Colonic mucosa (tissue), 4 donors: Measurements from ENCODE around the gene FASTKD2. TPM values are rescaled to one million over a fixed set of nuclear protein-coding genes. Genes with fewer than 3 reads are reported as not detected.

Experiments used
- DNase-seq: peaks from one replicate; pipeline ENCODE4 v3.0.0-alpha.2; 2020
- H3K27ac ChIP-seq: fragments of 200-600 bp; one replicate; pipeline ENCODE4 v1.8.0; 2021
- H3K27me3 ChIP-seq: fragments of 200-600 bp; one replicate; pipeline ENCODE4 v1.8.0; 2021
- H3K36me3 ChIP-seq: fragments of 200-600 bp; one replicate; pipeline ENCODE4 v1.8.0; 2021
- H3K4me1 ChIP-seq: fragments of 200-600 bp; one replicate; pipeline ENCODE4 v1.8.0; 2021; ENCODE audit warnings: mild to moderate bottlenecking
- H3K4me3 ChIP-seq: fragments of 200-600 bp; one replicate; pipeline ENCODE4 v1.8.0; 2021
- H3K9ac ChIP-seq, 2 donors: one replicate each; pipeline ENCODE4 v1.7.0; 2013; ENCODE audit warnings: control low read depth in 2 of 2, low read depth in 2 of 2, low read length in 2 of 2
- H3K9me3 ChIP-seq: fragments of 200-600 bp; one replicate; pipeline ENCODE4 v1.8.0; 2021
- intact Hi-C: fragments of 100-400 bp; cut with DNase I; formaldehyde crosslinking; loops from one replicate; pipeline ENCODE4 v1.14.1; 2022
- total RNA-seq, 2 donors: library from RNA; stranded (reverse); fragmentation: NEBNext Ultra II Directional in 1 of 2; extraction: Animal tissue kit (Norgen Biotek cat#: 25700) in 1 of 2; gene quantifications; one replicate each; pipeline ENCODE4 v1.2.1, GENCODE V29; 2021
- TF ChIP-seq, protein P1 (sequence below): fragments of 200-600 bp; IDR thresholded peaks from one replicate; pipeline ENCODE4 v1.8.0; 2022; ENCODE audit warnings: antibody characterized with exemption, mild to moderate bottlenecking
- donor health status: healthy.
- donor health status: DM: no; HTN: no; CAD: no.
- donor health status: DM: no; HTN: no; CAD: no.

The FASTKD2 gene
- total RNA-seq, 2 donors from 2014 or later = 18.1 to 23.8 TPM

DNA sequence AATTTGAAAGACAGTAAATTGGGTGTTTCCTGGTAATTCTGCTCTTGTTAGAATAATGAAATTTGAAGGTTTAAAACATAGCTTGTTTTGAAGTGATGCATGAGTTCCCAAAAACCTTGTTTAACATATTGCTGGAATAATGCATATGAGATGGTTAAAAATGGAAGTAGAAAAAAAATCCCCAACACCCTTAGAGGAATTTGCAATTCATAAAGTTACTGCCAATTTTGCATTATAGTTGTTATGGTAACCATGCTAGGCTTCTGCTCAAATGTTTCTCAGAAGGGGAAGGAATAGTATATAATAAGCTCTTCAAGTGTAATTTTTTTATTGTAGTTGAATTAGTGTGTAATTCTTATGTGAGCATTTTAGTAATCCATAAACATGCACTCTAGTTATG lies 49.1 kb downstream of the FASTKD2 start:
- Histone ChIP-seq H3K27me3 (no peaks in the 10 kb centered on the region), H3K4me1 (no peaks in the 10 kb centered on the region), H3K9ac (no peak overlapping the region), H3K27ac (no peak overlapping the region), H3K9me3 (no peaks in the 10 kb centered on the region), H3K36me3 (no peaks in the 10 kb centered on the region), H3K4me3 (no peak overlapping the region)
- intact Hi-C loops = no loop called here
- TF ChIP-seq, protein P1, sequence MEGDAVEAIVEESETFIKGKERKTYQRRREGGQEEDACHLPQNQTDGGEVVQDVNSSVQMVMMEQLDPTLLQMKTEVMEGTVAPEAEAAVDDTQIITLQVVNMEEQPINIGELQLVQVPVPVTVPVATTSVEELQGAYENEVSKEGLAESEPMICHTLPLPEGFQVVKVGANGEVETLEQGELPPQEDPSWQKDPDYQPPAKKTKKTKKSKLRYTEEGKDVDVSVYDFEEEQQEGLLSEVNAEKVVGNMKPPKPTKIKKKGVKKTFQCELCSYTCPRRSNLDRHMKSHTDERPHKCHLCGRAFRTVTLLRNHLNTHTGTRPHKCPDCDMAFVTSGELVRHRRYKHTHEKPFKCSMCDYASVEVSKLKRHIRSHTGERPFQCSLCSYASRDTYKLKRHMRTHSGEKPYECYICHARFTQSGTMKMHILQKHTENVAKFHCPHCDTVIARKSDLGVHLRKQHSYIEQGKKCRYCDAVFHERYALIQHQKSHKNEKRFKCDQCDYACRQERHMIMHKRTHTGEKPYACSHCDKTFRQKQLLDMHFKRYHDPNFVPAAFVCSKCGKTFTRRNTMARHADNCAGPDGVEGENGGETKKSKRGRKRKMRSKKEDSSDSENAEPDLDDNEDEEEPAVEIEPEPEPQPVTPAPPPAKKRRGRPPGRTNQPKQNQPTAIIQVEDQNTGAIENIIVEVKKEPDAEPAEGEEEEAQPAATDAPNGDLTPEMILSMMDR = no peak
- DNase-seq = no peak

DNA sequence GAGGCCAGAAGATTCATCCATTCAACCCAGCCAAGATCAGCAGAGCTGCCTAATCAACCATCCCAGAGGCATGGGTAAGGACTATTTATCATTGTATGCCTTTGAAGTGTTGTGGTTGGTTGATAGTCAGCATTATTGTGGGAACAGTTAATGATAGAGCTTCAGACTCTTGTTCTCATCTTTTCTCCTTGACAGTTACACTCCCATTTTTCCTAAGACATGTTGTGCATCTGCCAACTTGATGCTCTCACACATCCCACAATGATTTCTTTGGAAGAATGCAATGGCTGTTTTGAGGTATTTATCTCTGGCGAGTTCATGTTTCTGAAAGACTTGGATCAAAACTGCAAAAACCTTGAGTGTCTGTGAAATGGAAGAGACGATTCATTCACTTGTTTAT lies 55.4 kb downstream of the FASTKD2 start:
- Histone ChIP-seq H3K36me3 (no peaks in the 10 kb centered on the region), H3K27ac (no peak overlapping the region), H3K9me3 (no peaks in the 10 kb centered on the region), H3K27me3 (no peaks in the 10 kb centered on the region), H3K9ac (no peak overlapping the region), H3K4me3 (no peak overlapping the region), H3K4me1 (no peaks in the 10 kb centered on the region)
- TF ChIP-seq, protein P1 = no peak
- DNase-seq = no peak
- intact Hi-C loops = no loop called here

DNA sequence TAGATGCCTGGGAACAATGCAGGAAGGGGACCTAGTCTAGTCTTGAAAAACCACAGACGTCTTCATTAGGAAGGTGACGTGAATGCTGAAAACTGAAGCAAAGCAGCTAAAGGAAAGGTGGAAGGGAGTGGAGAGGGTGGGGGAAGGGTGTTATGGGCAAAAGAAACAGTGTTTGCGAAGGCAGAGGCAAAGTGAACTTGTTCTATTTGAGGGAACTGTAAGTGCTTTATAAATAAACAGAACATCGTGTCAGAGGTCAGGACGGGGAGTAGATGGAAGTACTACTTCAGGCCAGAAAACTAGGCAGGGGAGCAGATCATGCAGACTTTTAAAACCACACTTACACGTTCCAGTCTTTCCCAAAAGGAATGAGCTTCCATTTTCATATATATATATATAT lies 57.8 kb downstream of the FASTKD2 start:
- DNase-seq = no peak
- Histone ChIP-seq H3K27me3 (no peaks in the 10 kb centered on the region), H3K9ac (no peak overlapping the region), H3K9me3 (no peaks in the 10 kb centered on the region), H3K27ac (no peak overlapping the region), H3K4me3 (no peak overlapping the region), H3K4me1 (no peaks in the 10 kb centered on the region), H3K36me3 (no peaks in the 10 kb centered on the region)
- intact Hi-C loops = no loop called here
- TF ChIP-seq, protein P1 = no peak

DNA sequence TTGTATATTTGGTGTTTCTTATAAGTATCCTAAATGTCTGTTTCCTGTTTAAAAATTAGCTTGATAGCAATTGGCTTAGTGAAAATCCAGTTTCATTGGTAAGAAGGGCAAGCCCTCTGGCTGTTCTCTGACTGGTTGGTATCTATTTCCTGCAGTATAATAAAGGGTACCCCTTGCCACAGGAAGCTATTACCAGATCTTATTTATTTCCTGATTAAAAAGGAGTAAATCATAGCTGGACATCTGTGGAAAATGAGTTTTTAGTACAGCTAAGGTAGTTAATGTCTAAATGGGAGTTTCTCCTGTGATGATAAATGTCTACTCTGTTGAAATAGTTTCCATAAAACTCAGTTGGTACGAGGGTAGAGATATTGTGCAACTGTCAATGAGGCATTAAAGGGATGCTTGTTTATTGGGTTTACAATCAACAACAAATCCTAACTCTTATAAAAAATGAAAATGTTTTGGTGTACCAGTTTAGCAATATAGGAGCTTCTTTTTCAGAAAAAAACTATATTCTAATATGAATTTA lies 58.7 kb downstream of the FASTKD2 start:
- Histone ChIP-seq H3K27ac (no peak overlapping the region), H3K4me3 (no peak overlapping the region), H3K9me3 (no peaks in the 10 kb centered on the region), H3K27me3 (no peaks in the 10 kb centered on the region), H3K4me1 (no peaks in the 10 kb centered on the region), H3K36me3 (no peaks in the 10 kb centered on the region), H3K9ac (no peak overlapping the region)
- intact Hi-C loops = no loop called here
- TF ChIP-seq, protein P1 = no peak
- no peak for DNase-seq

DNA sequence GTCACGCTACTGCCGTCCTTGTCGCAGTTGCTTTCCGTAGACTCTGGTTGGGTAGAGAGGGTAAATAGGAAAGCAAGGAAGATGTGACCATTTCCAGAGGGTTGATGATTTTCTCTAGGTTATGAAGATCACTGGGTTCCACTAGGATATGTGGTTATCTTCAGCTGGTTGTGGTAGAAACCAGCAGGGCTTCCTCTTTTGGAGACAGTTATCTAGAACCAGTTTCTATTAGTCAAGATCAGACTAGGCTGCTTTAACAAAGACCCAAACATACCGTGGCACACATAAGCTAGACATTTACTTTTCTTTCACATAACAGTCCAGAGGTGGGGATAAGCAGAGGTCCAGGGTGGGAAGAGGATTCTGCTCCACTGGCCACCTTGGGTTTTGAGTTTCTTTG lies 59.6 kb downstream of the FASTKD2 start:
- Histone ChIP-seq H3K27ac (no peak overlapping the region), H3K9ac (no peak overlapping the region), H3K9me3 (no peaks in the 10 kb centered on the region), H3K4me3 (no peak overlapping the region), H3K36me3 (no peaks in the 10 kb centered on the region), H3K4me1 (no peaks in the 10 kb centered on the region), H3K27me3 (no peaks in the 10 kb centered on the region)
- intact Hi-C loops = no loop called here
- TF ChIP-seq, protein P1 = no peak
- DNase-seq = no peak
